Suprapubic skin (tissue), 4 donors: ENCODE measurements around the gene CBFA2T2. TPM values are rescaled to one million over a fixed set of nuclear protein-coding genes. Genes with fewer than 3 reads are reported as not detected.
"Not testable (repeated sequence)": the region's sequence is repeated elsewhere in the genome, so short reads cannot be mapped to it uniquely, and the experiment has no call there.

Experiments used
- DNase-seq, 2 donors: peaks; one replicate each; pipeline ENCODE4 v3.0.0-alpha.2; 2019; ENCODE audit warnings: low spot score in 2 of 2
- H3K27ac ChIP-seq: fragments of 200-600 bp; sonication (generic); one replicate; pipeline ENCODE4 v1.5.1; 2019
- H3K27me3 ChIP-seq: fragments of 200-600 bp; sonication (generic); one replicate; pipeline ENCODE4 v1.5.1; 2019
- H3K36me3 ChIP-seq: fragments of 200-600 bp; sonication (generic); one replicate; pipeline ENCODE4 v1.5.1; 2019
- H3K4me1 ChIP-seq: fragments of 200-600 bp; sonication (generic); one replicate; pipeline ENCODE4 v1.5.1; 2019
- H3K4me3 ChIP-seq: fragments of 200-600 bp; sonication (generic); one replicate; pipeline ENCODE4 v1.5.1; 2019; ENCODE audit warnings: mild to moderate bottlenecking
- H3K9me3 ChIP-seq: fragments of 200-600 bp; sonication (generic); one replicate; pipeline ENCODE4 v1.5.1; 2019
- CTCF ChIP-seq, 2 donors: fragments of 200-600 bp in 1 of 2; fragments of 450-650 bp in 1 of 2; sonication (generic) in 1 of 2; IDR thresholded peaks; one replicate each; pipeline ENCODE4 v1.5.1; 2016 to 2019; ENCODE audit warnings: antibody characterized with exemption in 2 of 2, mild to moderate bottlenecking in 1 of 2, moderate library complexity in 1 of 2
- EP300 ChIP-seq: sonication (generic); formaldehyde crosslinking; IDR thresholded peaks from one replicate; pipeline ENCODE4 v1.6.1; 2017; ENCODE audit warnings: antibody characterized with exemption
- POLR2A ChIP-seq, 2 donors: fragments of 450-650 bp; IDR thresholded peaks; one replicate each; pipeline ENCODE4 v1.6.1; 2017; ENCODE audit warnings: antibody characterized with exemption in 2 of 2, mild to moderate bottlenecking in 2 of 2, moderate library complexity in 2 of 2
- POLR2AphosphoS5 ChIP-seq, 3 donors: sonication (generic); formaldehyde crosslinking; IDR thresholded peaks; one replicate each; pipeline ENCODE4 v1.6.1; 2017; ENCODE audit warnings: antibody characterized with exemption in 3 of 3
- WGBS: methylation state at CpG from one replicate; pipeline ENCODE4 v1.1.5; 2018; 5-methylcytosine and 5-hydroxymethylcytosine counted together
- total RNA-seq, 4 donors: library from RNA; depleted of rRNA; stranded (reverse); fragments of >200 nt; gene quantifications; one replicate each; pipeline ENCODE4 v1.1.0, GENCODE V29; 2016

Gene CBFA2T2
- total RNA-seq, 4 donors from 2014 or later, result 20.9 to 36.7 (median 26.1) TPM

- peak in 1 of 2 donors; percentile 57 for DNase-seq
- peaks cover 29% of the 10 kb centered on the region for H3K36me3 ChIP-seq
- no peak overlapping the region for H3K27ac ChIP-seq
- H3K4me1 ChIP-seq, result peaks cover 41% of the 10 kb centered on the region
- WGBS, result 95% methylated on average over 5 of the region's 5 CpGs
- no peak for TF ChIP-seq CTCF (IDR thresholded peaks at IDR 0.05)
- TF ChIP-seq POLR2A (IDR thresholded peaks at IDR 0.05), result no peak
- TF ChIP-seq EP300, result no peak
- no peak for TF ChIP-seq POLR2AphosphoS5 (IDR thresholded peaks at IDR 0.05)
- H3K27me3 ChIP-seq, result no peaks in the 10 kb centered on the region
- no peaks in the 10 kb centered on the region for H3K9me3 ChIP-seq
- H3K4me3 ChIP-seq, result no peak overlapping the region
Observed at GRCh38 chr20:33646191-33646590, 156.3 kb downstream of the CBFA2T2 start.

GRCh38 chr20:33646959-33647602 lies 157.2 kb downstream of the CBFA2T2 start:
- WGBS, result 58% methylated on average over 14 of the region's 14 CpGs
- peak in 1 of 2 donors; percentile 44 for DNase-seq
- not testable (repeated sequence) for H3K27me3 ChIP-seq, H3K9me3 ChIP-seq
- peak overlapping the region; percentile 11 for H3K4me3 ChIP-seq
- H3K36me3 ChIP-seq, result peaks cover 22% of the 10 kb centered on the region
- peak overlapping the region; percentile 64 for H3K27ac ChIP-seq
- peaks cover 48% of the 10 kb centered on the region for H3K4me1 ChIP-seq

DNA sequence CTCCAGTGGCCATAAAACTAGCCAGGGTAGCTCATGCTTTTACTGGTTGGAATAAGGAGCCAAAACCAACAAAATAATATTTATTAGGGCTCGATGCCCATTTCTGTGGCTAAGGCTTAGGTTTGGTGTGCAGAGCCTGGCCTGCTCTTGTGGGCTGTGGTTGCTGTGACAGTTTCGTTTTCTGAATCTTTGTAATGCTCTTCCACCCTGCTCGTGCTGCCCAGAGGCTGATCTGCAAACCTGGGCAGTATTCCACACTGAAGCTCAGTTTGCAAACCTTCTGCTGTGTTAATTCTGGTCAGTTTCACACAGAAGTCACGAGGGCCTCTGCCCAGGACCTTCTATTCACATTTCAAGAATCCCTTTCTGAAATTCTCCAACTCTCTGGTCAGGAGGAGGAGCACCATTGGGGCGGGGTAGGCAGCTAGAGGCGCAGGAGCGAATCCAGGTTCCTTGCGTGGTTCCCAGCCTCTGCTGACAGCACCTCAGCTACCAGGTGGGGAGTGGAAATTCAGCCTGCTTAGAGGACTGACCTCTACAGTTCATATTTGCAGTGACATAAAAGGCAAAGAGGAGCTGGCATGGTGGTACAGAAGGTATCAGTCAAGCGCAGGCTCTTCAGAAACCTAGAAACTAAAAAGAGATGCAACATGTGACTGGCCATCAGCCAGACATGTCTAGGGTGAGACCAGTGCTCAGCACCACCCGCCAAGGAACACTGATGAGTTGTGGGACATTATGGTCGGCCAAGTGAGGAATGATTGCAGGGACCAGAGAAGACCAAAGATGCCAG lies 157.9 kb downstream of the CBFA2T2 start:
- Histone ChIP-seq H3K9me3 (no peaks in the 10 kb centered on the region), H3K36me3 (peaks cover 22% of the 10 kb centered on the region), H3K27ac (peak overlapping the region; percentile 64), H3K4me1 (peaks cover 48% of the 10 kb centered on the region), H3K27me3 (no peaks in the 10 kb centered on the region), H3K4me3 (peak overlapping the region; percentile 11)
- TF ChIP-seq POLR2AphosphoS5 (IDR thresholded peaks at IDR 0.05) (no peak), CTCF (IDR thresholded peaks at IDR 0.05) (no peak), POLR2A (IDR thresholded peaks at IDR 0.05) (no peak), EP300 (no peak)
- peak in 1 of 2 donors; percentile 78 for DNase-seq
- 33% methylated on average over 10 of the region's 11 CpGs for WGBS

DNA sequence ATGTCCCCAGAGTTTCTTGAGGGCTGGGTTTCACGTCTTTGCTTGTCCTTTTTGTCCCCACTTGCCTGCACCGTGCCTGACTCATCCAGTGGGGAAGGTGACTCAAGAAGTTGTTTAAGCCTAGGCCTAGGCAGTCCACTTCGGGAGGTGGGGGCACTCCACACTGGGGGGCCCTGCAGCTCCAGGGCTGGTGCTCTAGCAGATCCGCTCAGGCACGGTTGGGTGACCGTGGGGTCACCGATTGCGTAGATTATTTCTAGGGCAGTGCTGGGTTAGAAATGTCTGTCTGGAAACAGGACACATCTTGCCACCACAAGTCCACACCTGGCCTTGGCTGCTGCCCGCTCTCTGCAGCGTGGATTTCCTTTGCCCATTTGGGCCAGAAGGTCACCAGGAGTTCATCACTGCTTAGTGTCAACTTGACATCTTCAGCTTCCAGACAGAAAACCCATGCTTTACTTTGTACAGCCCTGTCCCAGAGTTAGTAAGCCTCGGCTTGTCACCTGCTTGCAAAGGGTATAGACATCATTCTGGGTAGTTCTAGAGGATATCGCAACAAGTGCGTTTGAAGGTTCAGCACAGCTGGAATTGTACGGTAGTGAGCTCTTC lies 158.6 kb downstream of the CBFA2T2 start:
- TF ChIP-seq CTCF (IDR thresholded peaks at IDR 0.05), result no peak
- TF ChIP-seq EP300, result no peak
- TF ChIP-seq POLR2AphosphoS5 (IDR thresholded peaks at IDR 0.05), result no peak
- no peak for TF ChIP-seq POLR2A (IDR thresholded peaks at IDR 0.05)
- peak in 1 of 2 donors; percentile 76 for DNase-seq
- Histone ChIP-seq H3K4me1 (peaks cover 54% of the 10 kb centered on the region), H3K36me3 (peaks cover 19% of the 10 kb centered on the region), H3K4me3 (no peak overlapping the region), H3K9me3 (no peaks in the 10 kb centered on the region), H3K27me3 (no peaks in the 10 kb centered on the region), H3K27ac (peak overlapping the region; percentile 64)
- 63% methylated on average over 12 of the region's 14 CpGs for WGBS

- TF ChIP-seq POLR2A (IDR thresholded peaks at IDR 0.05) (no peak), EP300 (no peak), CTCF (IDR thresholded peaks at IDR 0.05) (no peak), POLR2AphosphoS5 (IDR thresholded peaks at IDR 0.05) (no peak)
- Histone ChIP-seq H3K4me3 (no peak overlapping the region), H3K36me3 (peaks cover 14% of the 10 kb centered on the region), H3K4me1 (peaks cover 62% of the 10 kb centered on the region), H3K9me3 (no peaks in the 10 kb centered on the region), H3K27ac (peak overlapping the region; percentile 64), H3K27me3 (no peaks in the 10 kb centered on the region)
- 77% methylated on average over 19 of the region's 19 CpGs for WGBS
- DNase-seq, result peak in 1 of 2 donors; percentile 82
Observed at GRCh38 chr20:33649201-33649681, 159.3 kb downstream of the CBFA2T2 start.
